ENCODE data around the gene THOP1.

GRCh38 chr19:2762783-2763496, 22.4 kb upstream of the THOP1 start:
- no peak for TF ChIP-seq CTCF (IDR thresholded peaks at IDR 0.05)
- TF ChIP-seq POLR2A (IDR thresholded peaks at IDR 0.05): no peak

All from ovary (tissue), 3 donors.